ENCODE data around the gene SIAH3. TPM values are rescaled to one million over a fixed set of nuclear protein-coding genes. Genes with fewer than 3 reads are reported as not detected.

SIAH3 gene
- total and polyA plus RNA-seq, 10 donors: under 0.01 to 0.20 (median 0.06) TPM; not detected in 1

- Histone ChIP-seq H3K4me1 (no peaks in the 10 kb centered on the region), H3K27me3 (replicated peaks in 1 of 7) (peaks cover 0 to 11% (median 0%) of the 10 kb centered on the region in 7 donors), H3K27ac (no peak overlapping the region), H3K36me3 (no peaks in the 10 kb centered on the region), H3K9me3 (peaks cover 0 to 8% (median 4%) of the 10 kb centered on the region in 8 donors), H3K4me3 (no peak overlapping the region)
- WGBS, 5 donors: 63 to 81% (median 74%) methylated on average over 2 of the region's 2 CpGs
- intact Hi-C loops (cut with DNase I; ENCODE audit: low total_unique reads): no loop called here
- DNase-seq: no peak
- TF ChIP-seq POLR2A (IDR thresholded peaks at IDR 0.05) (no peak), POLR2AphosphoS5 (IDR thresholded peaks at IDR 0.05) (no peak), CTCF (IDR thresholded peaks at IDR 0.05 in 8 of 11, conservative IDR thresholded peaks at IDR 0.05 in 3 of 11) (no peak)
These were observed 8.2 kb upstream of the SIAH3 start for GRCh38 chr13:45859705-45860104.

GRCh38 chr13:45852494-45852893 lies 941 bp upstream of the SIAH3 start:
- whole genome bisulfite sequencing, 5 donors: 90 to 98% (median 95%) methylated on average over 3 of the region's 3 CpGs
- Histone ChIP-seq H3K4me3 (no peak overlapping the region), H3K36me3 (no peaks in the 10 kb centered on the region), H3K4me1 (peaks cover 5 to 42% (median 30%) of the 10 kb centered on the region in 6 donors), H3K9me3 (peaks cover 0 to 17% (median 11%) of the 10 kb centered on the region in 8 donors), H3K27ac (no peak overlapping the region), H3K27me3 (replicated peaks in 1 of 7) (peaks cover 0 to 78% (median 16%) of the 10 kb centered on the region in 7 donors)
- no peak for DNase-seq
- TF ChIP-seq POLR2A (IDR thresholded peaks at IDR 0.05) (no peak), CTCF (IDR thresholded peaks at IDR 0.05 in 8 of 11, conservative IDR thresholded peaks at IDR 0.05 in 3 of 11) (no peak), POLR2AphosphoS5 (IDR thresholded peaks at IDR 0.05) (no peak)
- intact Hi-C loops (cut with DNase I; ENCODE audit: low total_unique reads): no loop called here

GRCh38 chr13:45851956-45852355 lies 403 bp upstream of the SIAH3 start:
- Histone ChIP-seq H3K4me1 (peaks cover 5 to 47% (median 30%) of the 10 kb centered on the region in 6 donors), H3K27me3 (replicated peaks in 1 of 7) (peaks cover 0 to 78% (median 16%) of the 10 kb centered on the region in 7 donors), H3K9me3 (peaks cover 0 to 17% (median 11%) of the 10 kb centered on the region in 8 donors), H3K4me3 (peak overlapping the region in 3 of 8 donors; percentile 26 to 53 (median 30)), H3K36me3 (no peaks in the 10 kb centered on the region), H3K27ac (no peak overlapping the region)
- intact Hi-C loops (cut with DNase I; ENCODE audit: low total_unique reads): no loop called here
- TF ChIP-seq CTCF (IDR thresholded peaks at IDR 0.05 in 8 of 11, conservative IDR thresholded peaks at IDR 0.05 in 3 of 11): no peak
- TF ChIP-seq POLR2A (IDR thresholded peaks at IDR 0.05): no peak
- TF ChIP-seq POLR2AphosphoS5 (IDR thresholded peaks at IDR 0.05): no peak
- no peak for DNase-seq
- 72 to 85% (median 79%) methylated on average over 7 of the region's 7 CpGs for WGBS, 5 donors

GRCh38 chr13:45850027-45850613 lies 1.4 kb downstream of the SIAH3 start:
- Histone ChIP-seq H3K4me3 (peak overlapping the region in 5 of 8 donors; percentile 7 to 53 (median 30)), H3K27ac (no peak overlapping the region), H3K4me1 (peaks cover 5 to 50% (median 30%) of the 10 kb centered on the region in 6 donors), H3K9me3 (peaks cover 0 to 13% (median 11%) of the 10 kb centered on the region in 8 donors), H3K36me3 (no peaks in the 10 kb centered on the region), H3K27me3 (replicated peaks in 1 of 7) (peaks cover 0 to 71% (median 16%) of the 10 kb centered on the region in 7 donors)
- 69 to 81% (median 73%) methylated on average over 12 to 16 of the region's 16 CpGs for WGBS, 5 donors
- no peak for DNase-seq
- intact Hi-C loops (cut with DNase I; ENCODE audit: low total_unique reads): no loop called here
- no peak for TF ChIP-seq POLR2A (IDR thresholded peaks at IDR 0.05)
- no peak for TF ChIP-seq CTCF (IDR thresholded peaks at IDR 0.05 in 8 of 11, conservative IDR thresholded peaks at IDR 0.05 in 3 of 11)
- TF ChIP-seq POLR2AphosphoS5 (IDR thresholded peaks at IDR 0.05): no peak
